SK-N-SH (cell line): ENCODE data around the gene CCDC57.

Source experiments
- CTCF ChIP-seq: fragments of 200-600 bp; sonication (generic); IDR thresholded peaks from 2 replicates; pipeline ENCODE4 v1.6.1; 2017; ENCODE audit warnings: antibody characterized with exemption, mild to moderate bottlenecking, moderate library complexity
- ELF1 ChIP-seq: IDR thresholded peaks from 2 replicates; pipeline ENCODE4 v1.4.0; 2012
- EP300 ChIP-seq, 2 experiments: IDR thresholded peaks; 2 replicates each; pipeline versions ENCODE4 v1.4.0 to v1.6.1; 2012; ENCODE audit warnings: borderline replicate concordance in 1 of 2, low read depth in 1 of 2, low read length in 1 of 2
- EZH2phosphoT487 ChIP-seq: fragments of 200-600 bp; sonication (generic); IDR thresholded peaks from 2 replicates; pipeline ENCODE4 v1.6.1; 2017; ENCODE audit warnings: low read depth, mixed run types, mild to moderate bottlenecking, antibody characterized with exemption, moderate library complexity, borderline replicate concordance
- JUND ChIP-seq: IDR thresholded peaks from 2 replicates; pipeline ENCODE4 v1.4.0; 2012
- MAX ChIP-seq: IDR thresholded peaks from 2 replicates; pipeline ENCODE4 v1.4.0; 2012; ENCODE audit warnings: low read depth
- RAD21 ChIP-seq: IDR thresholded peaks from 2 replicates; pipeline ENCODE4 v1.6.1; 2012; ENCODE audit warnings: mild to moderate bottlenecking, low read length
- SIN3A ChIP-seq: IDR thresholded peaks from 2 replicates; pipeline ENCODE4 v1.6.1; 2012; ENCODE audit warnings: low read depth, mild to moderate bottlenecking, low read length, moderate library complexity, borderline replicate concordance
- SMC3 ChIP-seq: IDR thresholded peaks from 2 replicates; pipeline ENCODE4 v1.6.1; 2012; ENCODE audit warnings: low read depth, low read length, improper control_type of control experiment
- TCF12 ChIP-seq: IDR thresholded peaks from 2 replicates; pipeline ENCODE4 v1.4.0; 2012
- USF1 ChIP-seq: IDR thresholded peaks from 2 replicates; pipeline ENCODE4 v1.4.0; 2012; ENCODE audit warnings: low read depth, borderline replicate concordance
- USF2 ChIP-seq: fragments of 150-350 bp; IDR thresholded peaks from 2 replicates; pipeline ENCODE4 v1.6.1; 2017; ENCODE audit warnings: antibody characterized with exemption, low read length, low read depth, borderline replicate concordance

GRCh38 chr17:82177761-82178498 lies 34.7 kb downstream of the CCDC57 start:
- TF ChIP-seq CTCF (no peak), USF1 (no peak), SIN3A (no peak), EZH2phosphoT487 (no peak), MAX (no peak), SMC3 (no peak), EP300 (IDR thresholded peaks at IDR 0.05; ENCODE audit: borderline replicate concordance in 1 of 2, low read depth in 1 of 2, low read length in 1 of 2) (no peak), JUND (no peak), USF2 (no peak), TCF12 (no peak), RAD21 (no peak), ELF1 (no peak)
